ENCODE measurements around the gene AKR1B1.

- TF ChIP-seq EZH2 (IDR thresholded peaks at IDR 0.05; ENCODE audit: insufficient read depth, poor library complexity, severe bottlenecking) (no peak), EZH2phosphoT487 (IDR thresholded peaks at IDR 0.05; ENCODE audit: insufficient read depth, low read depth) (no peak)
Measured at GRCh38 chr7:134454277-134454676, 4.6 kb downstream of the AKR1B1 start.

All from GM23248 (cell line).